H4 (cell line): Measurements from ENCODE around the gene MYLK. TPM values are rescaled to one million over a fixed set of nuclear protein-coding genes. Genes with fewer than 3 reads are reported as not detected.

Source experiments
- DNase-seq: peaks from one replicate; pipeline ENCODE4 v3.0.0-alpha.2; 2015; ENCODE audit warnings: low spot score
- total RNA-seq: library from RNA; depleted of rRNA; stranded (reverse); fragments of >200 nt; shearing (Covaris generic); gene quantifications from 2 replicates; pipeline ENCODE4 v1.2.3, GENCODE V29; 2014

The MYLK gene
- total RNA-seq, 1 experiment from 2014 or later = 25.1 TPM

GRCh38 chr3:123831420-123831819 lies 52.7 kb downstream of the MYLK start:
- no peak for DNase-seq

GRCh38 chr3:123821920-123822319 lies 62.2 kb downstream of the MYLK start:
- DNase-seq = no peak

GRCh38 chr3:123819949-123820348 lies 64.2 kb downstream of the MYLK start:
- no peak for DNase-seq

DNA sequence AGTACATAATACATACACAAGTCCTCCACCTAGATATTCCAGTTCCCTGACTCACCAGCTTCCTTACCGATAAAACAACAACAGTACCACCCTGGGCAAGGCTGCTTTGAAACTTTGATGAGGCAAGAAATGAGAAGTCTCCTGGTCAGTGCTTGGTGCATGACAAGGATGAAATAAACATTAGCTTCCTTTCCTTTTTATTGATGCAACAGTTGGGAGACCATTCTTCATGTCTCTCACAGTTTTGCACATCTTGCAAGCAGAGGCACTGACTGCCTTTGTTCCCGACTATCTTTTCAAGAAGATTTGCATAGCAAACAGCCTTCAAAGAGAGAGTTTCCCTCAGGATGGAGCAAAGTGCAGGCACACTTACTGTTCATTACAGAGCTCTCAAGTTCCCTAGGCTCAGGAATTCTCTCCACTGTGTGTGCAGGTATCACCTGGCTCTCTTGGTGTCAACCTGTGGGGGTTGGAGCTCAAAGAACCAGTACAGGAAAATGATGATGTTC lies 65.2 kb downstream of the MYLK start:
- DNase-seq = peak; percentile 87

GRCh38 chr3:123818324-123818920 lies 65.7 kb downstream of the MYLK start:
- peak; percentile 66 for DNase-seq

DNA sequence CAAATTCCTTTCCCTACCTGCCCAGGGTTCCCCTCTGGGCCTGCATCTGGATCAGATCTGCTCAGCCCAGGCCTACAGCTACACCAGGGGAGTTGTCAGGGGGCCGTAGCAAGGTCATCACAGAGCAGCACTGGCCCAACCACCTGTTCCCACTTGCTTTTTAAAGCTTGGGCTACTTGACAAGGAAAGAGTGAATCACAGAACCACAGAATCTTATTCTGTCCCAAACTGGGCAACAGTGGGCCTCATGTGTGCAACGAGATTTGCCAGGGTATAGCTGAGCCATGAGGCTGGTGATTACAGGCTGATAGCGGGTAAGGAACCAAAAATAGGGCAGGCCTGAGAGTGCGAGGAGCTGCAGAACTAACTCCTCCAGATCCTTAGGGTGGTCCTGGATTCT lies 66.7 kb downstream of the MYLK start:
- DNase-seq = no peak

- peak; percentile 57 for DNase-seq
These were observed 67.4 kb downstream of the MYLK start for GRCh38 chr3:123816673-123817207.

- no peak for DNase-seq
These were observed 68.2 kb downstream of the MYLK start for GRCh38 chr3:123815981-123816380.

DNA sequence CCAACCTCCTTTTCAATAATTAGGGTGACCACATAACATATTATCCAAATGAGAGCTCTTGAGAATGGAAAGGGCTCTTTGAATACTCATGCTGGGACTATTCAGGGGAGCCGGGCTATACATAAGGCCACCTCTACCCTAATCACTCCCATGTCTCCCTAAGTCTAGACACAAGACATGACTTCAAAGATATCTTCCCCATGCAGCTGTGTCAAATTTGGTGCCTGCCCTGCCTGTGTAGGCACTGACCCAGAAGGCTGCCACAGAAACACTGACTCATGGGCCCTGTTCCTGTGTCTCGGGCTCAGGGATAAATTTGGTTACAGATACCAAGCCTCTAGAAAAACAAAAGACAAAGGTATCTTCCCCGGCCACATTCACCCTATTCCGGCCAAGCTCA lies 70.3 kb downstream of the MYLK start:
- DNase-seq = no peak

- DNase-seq = no peak
These were observed 74.5 kb downstream of the MYLK start for GRCh38 chr3:123809597-123809996.

DNA sequence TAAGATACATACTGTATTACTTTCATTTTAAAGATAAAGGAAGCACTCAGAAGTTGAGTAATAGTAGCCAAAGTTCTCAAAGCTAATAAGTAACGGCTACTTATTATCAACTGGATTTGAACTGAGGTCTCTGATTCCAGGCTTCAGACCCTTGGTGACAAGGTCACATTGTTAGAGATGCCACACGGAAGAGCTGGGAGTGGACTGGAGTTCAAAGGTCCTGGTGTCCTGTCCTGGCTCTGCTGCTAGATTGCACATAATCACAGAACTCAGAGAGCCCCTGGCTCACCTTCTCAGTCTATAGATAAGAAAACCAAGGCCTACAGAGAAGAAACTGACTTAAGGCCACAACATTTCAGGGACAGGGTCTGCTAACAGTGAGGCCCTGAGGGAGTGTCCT lies 75.3 kb downstream of the MYLK start:
- DNase-seq = no peak

DNA sequence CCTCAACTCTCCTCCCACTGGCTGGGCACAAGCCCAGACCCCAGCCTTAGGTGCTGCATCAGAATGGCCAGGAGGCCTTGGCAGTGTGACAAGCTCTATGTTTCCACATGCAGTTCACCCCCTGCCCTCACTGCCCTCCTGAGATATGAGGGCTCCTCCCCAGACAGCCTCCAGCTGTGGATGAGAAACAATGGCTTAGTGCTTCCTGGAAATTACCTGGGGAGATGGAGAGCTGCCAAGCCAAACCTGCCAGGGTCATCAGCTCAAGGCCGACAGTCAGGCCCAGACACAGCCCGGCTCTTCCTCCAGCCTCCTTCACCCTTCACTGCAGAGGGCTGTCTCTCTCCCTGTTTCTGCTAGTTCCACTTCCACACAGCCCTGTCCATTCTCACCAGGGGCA lies 76.3 kb downstream of the MYLK start:
- no peak for DNase-seq

- no peak for DNase-seq
These were observed 78.6 kb downstream of the MYLK start for GRCh38 chr3:123805504-123805903.

DNA sequence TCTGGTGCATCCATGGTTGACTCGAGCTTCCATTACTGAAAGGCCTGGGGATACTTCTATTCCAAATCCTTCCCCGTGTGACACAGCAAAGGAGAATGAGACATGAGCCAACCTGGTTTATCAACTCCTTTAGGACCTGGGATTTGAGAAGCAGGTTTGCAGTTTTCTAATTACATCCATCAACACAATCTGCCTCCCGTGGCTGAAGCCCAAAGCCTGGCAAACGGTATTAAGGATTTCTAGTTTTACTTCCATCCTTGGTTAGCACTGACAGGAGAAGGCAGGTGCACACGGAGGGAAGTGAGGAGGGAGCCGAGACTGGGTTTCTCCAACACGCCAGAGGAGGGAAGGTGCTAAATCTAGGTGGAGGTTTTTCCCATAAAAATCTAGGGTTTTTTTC lies 79.0 kb downstream of the MYLK start:
- DNase-seq = no peak

GRCh38 chr3:123804676-123805075 lies 79.5 kb downstream of the MYLK start:
- no peak for DNase-seq

DNA sequence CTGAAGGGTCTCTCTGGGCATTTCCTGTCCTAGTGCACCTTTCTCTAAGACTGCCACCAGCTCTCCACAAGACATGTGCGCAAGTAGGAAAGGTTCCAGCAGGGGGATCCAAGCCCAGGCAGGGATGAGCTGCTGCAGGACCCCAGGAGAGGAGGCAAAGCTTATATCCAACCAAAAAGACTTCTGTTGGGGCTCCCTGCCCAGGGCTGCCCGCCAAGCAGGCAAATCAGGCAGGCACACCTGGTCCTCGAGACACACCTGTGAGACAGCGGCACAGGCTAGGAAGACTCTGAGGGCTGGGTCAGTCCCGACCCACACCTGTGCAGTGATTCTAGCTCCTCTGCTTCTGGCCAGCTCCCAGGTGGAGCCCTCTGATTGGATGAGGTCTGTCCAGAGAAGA lies 80.6 kb downstream of the MYLK start:
- DNase-seq = no peak

- no peak for DNase-seq
These were observed 82.0 kb downstream of the MYLK start for GRCh38 chr3:123802007-123802625.

DNA sequence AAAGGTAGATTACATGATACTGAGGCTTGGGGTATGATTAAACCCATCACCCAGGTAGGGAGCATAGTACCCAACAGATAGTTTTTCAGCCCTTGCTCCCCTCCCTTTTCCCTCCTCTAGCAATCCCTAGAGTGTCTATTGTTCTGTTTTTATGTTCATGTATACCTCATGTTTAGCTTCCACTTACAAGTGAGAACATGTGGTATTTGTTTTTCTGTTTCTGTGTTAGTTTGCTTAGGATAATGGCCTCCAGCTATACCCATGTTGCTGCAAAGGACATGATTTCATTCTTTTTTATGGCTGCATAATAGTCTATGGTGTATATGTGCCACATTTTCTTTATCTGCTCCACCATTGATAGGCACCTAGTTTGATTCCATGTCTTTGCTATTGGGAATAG lies 82.7 kb downstream of the MYLK start:
- DNase-seq = no peak

- DNase-seq = no peak
These were observed 83.8 kb downstream of the MYLK start for GRCh38 chr3:123800362-123800682.

- no peak for DNase-seq
These were observed 84.4 kb downstream of the MYLK start for GRCh38 chr3:123799544-123800361.

DNA sequence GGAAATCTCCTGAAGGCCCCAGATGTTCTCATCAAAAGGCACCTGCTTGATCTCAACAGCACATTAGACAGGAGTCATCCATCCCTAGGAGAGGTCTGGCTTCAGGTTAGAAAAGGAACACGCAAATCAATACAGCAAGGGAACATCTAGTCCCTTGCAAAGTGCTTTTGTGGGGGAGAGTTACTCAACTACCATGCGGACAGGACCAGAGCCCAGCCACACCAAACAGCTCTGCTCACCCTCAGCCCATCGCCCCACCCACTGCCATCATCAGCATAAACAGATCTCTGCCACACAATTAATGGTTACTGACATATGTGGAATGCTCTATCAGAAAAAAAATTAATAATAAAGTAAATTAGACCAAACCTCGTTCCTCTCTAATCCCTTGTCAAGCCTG lies 85.6 kb downstream of the MYLK start:
- DNase-seq = no peak

DNA sequence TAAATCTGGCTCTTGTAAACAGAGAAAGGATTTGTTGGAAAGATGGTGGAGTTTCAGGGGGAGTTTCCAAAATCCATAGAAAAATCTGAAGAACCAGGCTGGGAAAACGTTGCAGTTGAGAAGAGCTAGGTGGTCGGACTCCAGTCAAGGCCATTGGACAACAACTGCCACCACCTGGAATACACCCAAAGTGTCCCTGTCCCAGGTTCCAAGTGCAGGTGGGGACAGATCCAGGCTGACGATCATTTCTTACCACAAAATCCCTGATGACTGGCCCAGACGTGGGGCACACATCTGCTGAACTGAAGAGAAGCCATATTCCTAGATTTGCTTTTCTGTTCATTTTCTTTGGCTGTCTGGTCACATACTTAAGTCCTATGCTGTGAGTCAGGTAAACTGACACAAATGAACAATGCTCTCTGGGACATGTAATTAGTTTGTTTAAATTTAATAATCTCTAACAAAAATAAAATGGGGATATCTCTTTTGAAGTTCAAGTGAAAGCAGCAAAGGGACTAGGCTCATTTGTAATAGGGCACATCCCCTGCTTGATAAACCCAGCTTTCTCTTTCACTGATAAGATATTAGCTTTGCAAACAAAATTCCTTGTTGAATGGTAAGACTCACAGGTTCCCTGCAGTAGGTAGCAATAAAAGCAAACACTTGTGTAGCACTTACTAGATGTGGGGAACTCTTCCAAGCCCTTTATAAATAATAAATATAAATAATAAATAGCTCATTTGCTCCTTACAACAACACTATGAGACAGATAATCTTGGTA lies 88.5 kb downstream of the MYLK start:
- no peak for DNase-seq
